Adrenal gland (tissue), 12 donors: ENCODE measurements around the gene ANKRD10. TPM values are rescaled to one million over a fixed set of nuclear protein-coding genes. Genes with fewer than 3 reads are reported as not detected.
A peak's percentile ranks its signal among the peaks of the same experiment; 100 is the strongest.
"Not testable (repeated sequence)": the region's sequence is repeated elsewhere in the genome, so short reads cannot be mapped to it uniquely, and the experiment has no call there.

Experiments
- DNase-seq, 7 donors: peaks; one replicate each; pipeline ENCODE4 v3.0.0-alpha.2; 2019 to 2020
- H3K27ac ChIP-seq, 5 donors: fragments of 200-600 bp; sonication (generic) in 4 of 5; 1 replicate in 3 of 5; 2 replicates in 2 of 5; pipeline versions ENCODE4 v1.5.1 to v1.8.0; 2016 to 2020; ENCODE audit warnings: mild to moderate bottlenecking in 1 of 5
- H3K27me3 ChIP-seq: fragments of 200-600 bp; 2 replicates; pipeline ENCODE4 v1.8.0; 2021
- H3K36me3 ChIP-seq, 2 donors: fragments of 200-600 bp; replicated peaks in 1 of 2; 1 replicate in 1 of 2; 2 replicates in 1 of 2; pipeline versions ENCODE4 v1.5.1 to v1.8.0; 2018 to 2022
- H3K4me1 ChIP-seq, 2 donors: fragments of 200-600 bp; replicated peaks in 1 of 2; 1 replicate in 1 of 2; 2 replicates in 1 of 2; pipeline versions ENCODE4 v1.5.1 to v1.8.0; 2018 to 2021
- H3K4me3 ChIP-seq, 4 donors: fragments of 200-600 bp; sonication (generic) in 3 of 4; one replicate each; pipeline ENCODE4 v1.5.1; 2016 to 2018
- H3K9me3 ChIP-seq, 3 donors: fragments of 200-600 bp; sonication (generic) in 1 of 3; replicated peaks in 1 of 3; 1 replicate in 2 of 3; 2 replicates in 1 of 3; pipeline versions ENCODE4 v1.5.1 to v1.8.0; 2016 to 2021
- CTCF ChIP-seq, 6 experiments: fragments of 450-650 bp in 4 of 6; fragments of 200-600 bp in 2 of 6; sonication (generic) in 1 of 6; IDR thresholded peaks; 1 replicate in 5 of 6; 2 replicates in 1 of 6; pipeline versions ENCODE4 v1.5.1 to v1.8.0; 2016 to 2021; ENCODE audit warnings: antibody characterized with exemption in 6 of 6, mild to moderate bottlenecking in 2 of 6, moderate library complexity in 1 of 6
- POLR2A ChIP-seq, 2 donors: fragments of 450-650 bp; IDR thresholded peaks; one replicate each; pipeline ENCODE4 v1.6.1; 2017; ENCODE audit warnings: antibody characterized with exemption in 2 of 2, mild to moderate bottlenecking in 2 of 2, moderate library complexity in 1 of 2
- WGBS, 4 donors: extraction: QIAGEN DNeasy Blood & Tissue Kit in 2 of 4; methylation state at CpG; one replicate each; pipeline versions ENCODE4 v1.1.5 to v1.1.7; 2013 to 2017; 5-methylcytosine and 5-hydroxymethylcytosine counted together
- intact Hi-C, 2 donors: fragments of 100-400 bp; cut with DNase I; formaldehyde crosslinking; loops; one replicate each; pipeline versions ENCODE4 v1.14.1 to v1.15.0; 2022 to 2023
- polyA plus RNA-seq, 3 donors: library from polyadenylated mRNA; stranded (reverse); fragments of 200-250 nt in 2 of 3; fragments of 350-450 nt in 1 of 3; fragmentation: Illumina TruSeq in 1 of 3; extraction: RNeasy Lipid Tissue Mini Kit (QIAGEN cat#74804) in 1 of 3; gene quantifications; one replicate each; pipeline ENCODE4 v1.2.3, GENCODE V29; 2013 to 2014
- total RNA-seq, 9 donors: library from RNA; depleted of rRNA in 4 of 9; stranded (reverse); fragments of >200 nt in 4 of 9; fragments of 120-200 nt in 1 of 9; fragmentation: NEBNext Ultra II Directional in 1 of 9; extraction: Animal tissue kit (Norgen Biotek cat#: 25700) in 1 of 9; gene quantifications; one replicate each; pipeline versions ENCODE4 v1.1.0 to v1.2.4, GENCODE V29; 2013 to 2023
- donor health status: healthy with polysubstance abuse.
- donor health status: Bipolar disorder and iron deficiency.
- donor health status: DM: yes; HTN: yes; CAD: no.
- donor health status: DM: no; HTN: no; CAD: no.
- donor health status: DM: no; HTN: no; CAD: no.
- donor health status: DM: yes; HTN: yes; CAD: no.

The ANKRD10 gene
- total and polyA plus RNA-seq, 12 donors, result 36.5 to 159 (median 101) TPM

- DNase-seq, result no peak
- peaks cover 0 to 4% of the 10 kb centered on the region in 2 donors for H3K4me1 ChIP-seq
- 82 to 92% (median 90%) methylated on average over 1 of the region's 1 CpG for WGBS, 4 donors
- no peaks in the 10 kb centered on the region for H3K27me3 ChIP-seq
- intact Hi-C loops, result no loop called here
- no peak overlapping the region for H3K27ac ChIP-seq
- TF ChIP-seq CTCF (IDR thresholded peaks at IDR 0.05) (no peak), POLR2A (IDR thresholded peaks at IDR 0.05) (no peak)
- no peaks in the 10 kb centered on the region for H3K36me3 ChIP-seq
- no peak overlapping the region for H3K4me3 ChIP-seq
- no peaks in the 10 kb centered on the region for H3K9me3 ChIP-seq
Measured at GRCh38 chr13:110961959-110962358, 47.1 kb upstream of the ANKRD10 start.

- intact Hi-C loops, result no loop called here
- H3K4me1 ChIP-seq, result peaks cover 1 to 4% of the 10 kb centered on the region in 2 donors
- H3K9me3 ChIP-seq, result no peaks in the 10 kb centered on the region
- no peaks in the 10 kb centered on the region for H3K27me3 ChIP-seq
- TF ChIP-seq CTCF (IDR thresholded peaks at IDR 0.05) (no peak), POLR2A (IDR thresholded peaks at IDR 0.05) (no peak)
- DNase-seq, result no peak
- H3K27ac ChIP-seq, result no peak overlapping the region
- 41 to 51% (median 45%) methylated on average over 2 of the region's 2 CpGs for WGBS, 4 donors
- H3K4me3 ChIP-seq, result no peak overlapping the region
- no peaks in the 10 kb centered on the region for H3K36me3 ChIP-seq
Measured at GRCh38 chr13:110960204-110960603, 45.3 kb upstream of the ANKRD10 start.

- Histone ChIP-seq H3K4me3 (no peak overlapping the region), H3K9me3 (no peaks in the 10 kb centered on the region), H3K27ac (no peak overlapping the region), H3K36me3 (no peaks in the 10 kb centered on the region), H3K4me1 (peaks cover 4 to 5% of the 10 kb centered on the region in 2 donors), H3K27me3 (no peaks in the 10 kb centered on the region)
- 90 to 98% (median 95%) methylated on average over 4 to 6 of the region's 6 CpGs for WGBS, 4 donors
- DNase-seq, result no peak
- intact Hi-C loops, result no loop called here
- TF ChIP-seq POLR2A (IDR thresholded peaks at IDR 0.05) (no peak), CTCF (IDR thresholded peaks at IDR 0.05) (no peak)
Measured at GRCh38 chr13:110957931-110958330, 43.1 kb upstream of the ANKRD10 start.

GRCh38 chr13:110957181-110957884 is 42.5 kb upstream of the ANKRD10 start:
- no peak for DNase-seq
- Histone ChIP-seq H3K36me3 (no peaks in the 10 kb centered on the region), H3K4me1 (peaks cover 4 to 5% of the 10 kb centered on the region in 2 donors), H3K27ac (no peak overlapping the region), H3K27me3 (no peaks in the 10 kb centered on the region), H3K4me3 (no peak overlapping the region), H3K9me3 (no peaks in the 10 kb centered on the region)
- intact Hi-C loops, result no loop called here
- WGBS, 4 donors, result 87 to 92% (median 87%) methylated on average over 9 to 10 of the region's 10 CpGs
- TF ChIP-seq CTCF (IDR thresholded peaks at IDR 0.05), result no peak
- no peak for TF ChIP-seq POLR2A (IDR thresholded peaks at IDR 0.05)

- DNase-seq, H3K4me3 ChIP-seq, intact Hi-C loops, H3K9me3 ChIP-seq, H3K36me3 ChIP-seq, H3K27ac ChIP-seq, H3K27me3 ChIP-seq, H3K4me1 ChIP-seq: not testable (repeated sequence)
- WGBS, 4 donors, result 80 to 93% (median 91%) methylated on average over 11 to 12 of the region's 12 CpGs
Measured at GRCh38 chr13:110956216-110956615, 41.3 kb upstream of the ANKRD10 start.

GRCh38 chr13:110955608-110956007 is 40.7 kb upstream of the ANKRD10 start:
- 60 to 76% (median 69%) methylated on average over 2 to 7 of the region's 7 CpGs for WGBS, 4 donors
- DNase-seq, result not testable (repeated sequence)

More at GRCh38 chr13:110955608-110956007, 40.7 kb upstream of the ANKRD10 start:
- intact Hi-C loops, H3K27me3 ChIP-seq, H3K36me3 ChIP-seq, H3K4me1 ChIP-seq, H3K4me3 ChIP-seq, H3K9me3 ChIP-seq: not testable (repeated sequence)
- H3K27ac ChIP-seq, result peak overlapping the region in 2 of 5 donors; percentile 37 to 71
